IMR-90 (cell line): Measurements from ENCODE around the gene ACVRL1. TPM values are rescaled to one million over a fixed set of nuclear protein-coding genes. Genes with fewer than 3 reads are reported as not detected.

Source experiments
- ATAC-seq: fragments of 200-7000 bp; cut with Tn5 transposase; 2 replicates; pipeline ENCODE4 v1.9.1; 2020; ENCODE audit warnings: low read depth, mild to moderate bottlenecking, moderate library complexity
- BruUV-seq: library from RNA; stranded (reverse); fragments of 400-500 nt; replicated peaks from 2 replicates; lab custom pipeline; 2021; lab: Mats Ljungman, UMichigan
- CTCF ChIA-PET: fragments of 300-600 bp; formaldehyde crosslinking; extraction: SDS; loops from one replicate; lab custom pipeline; 2021; ENCODE audit warnings: antibody characterized with exemption; lab: Yijun Ruan, JAX
- POLR2A ChIA-PET: fragments of 300-600 bp; sonication (Branson Sonifier 250); formaldehyde crosslinking; loops from one replicate; lab custom pipeline; 2022; ENCODE audit warnings: antibody characterized with exemption; ENCODE audit not compliant: unreplicated experiment; lab: Charles Lee
- DNase-seq: peaks from one replicate; pipeline ENCODE4 v3.0.0; 2013
- H2AFZ ChIP-seq: replicated peaks from 2 replicates; pipeline ENCODE3; 2013; ENCODE audit warnings: low read length, mild to moderate bottlenecking; ENCODE audit not compliant: poor library complexity
- H2AK5ac ChIP-seq: 2 replicates; pipeline ENCODE4 v1.6.1; 2013; ENCODE audit warnings: low read depth, low read length, inconsistent platforms
- H2AK9ac ChIP-seq: replicated peaks from 2 replicates; pipeline ENCODE3; 2013; ENCODE audit warnings: mild to moderate bottlenecking, low read depth, low read length, moderate library complexity; ENCODE audit not compliant: poor library complexity
- H2BK120ac ChIP-seq: 2 replicates; pipeline ENCODE4 v1.6.1; 2013; ENCODE audit warnings: low read depth, low read length, inconsistent platforms
- H2BK15ac ChIP-seq: 3 replicates; pipeline ENCODE4 v1.6.1; 2013; ENCODE audit warnings: low read depth, low read length, inconsistent platforms
- H2BK20ac ChIP-seq: 2 replicates; pipeline ENCODE4 v1.6.1; 2013; ENCODE audit warnings: low read depth, mild to moderate bottlenecking, inconsistent platforms, low read length, moderate library complexity
- H2BK5ac ChIP-seq: 2 replicates; pipeline ENCODE4 v1.6.1; 2013; ENCODE audit warnings: mild to moderate bottlenecking, low read depth, low read length, inconsistent platforms; ENCODE audit not compliant: poor library complexity, severe bottlenecking
- H3K14ac ChIP-seq: replicated peaks from 2 replicates; pipeline ENCODE4 v1.6.1; 2013; ENCODE audit warnings: low read depth, low read length, inconsistent platforms
- H3K18ac ChIP-seq: 2 replicates; pipeline ENCODE4 v1.6.1; 2013; ENCODE audit warnings: low read depth, low read length, control low read depth
- H3K23ac ChIP-seq: 2 replicates; pipeline ENCODE4 v1.6.1; 2013; ENCODE audit warnings: low read depth, low read length, inconsistent platforms
- H3K27ac ChIP-seq: 2 replicates; pipeline ENCODE4 v1.5.1; 2013; ENCODE audit warnings: mild to moderate bottlenecking, control low read depth, low read length; ENCODE audit not compliant: insufficient read depth
- H3K27me3 ChIP-seq: 2 replicates; pipeline ENCODE4 v1.6.1; 2013; ENCODE audit warnings: low read length; ENCODE audit not compliant: control insufficient read depth, insufficient read depth
- H3K36me3 ChIP-seq: 2 replicates; pipeline ENCODE4 v1.6.1; 2013; ENCODE audit warnings: low read length, mixed read lengths; ENCODE audit not compliant: control insufficient read depth, insufficient read depth
- H3K4ac ChIP-seq: 2 replicates; pipeline ENCODE4 v1.6.1; 2013; ENCODE audit warnings: low read depth, low read length, inconsistent platforms
- H3K4me1 ChIP-seq: 2 replicates; pipeline ENCODE4 v1.6.1; 2013; ENCODE audit warnings: low read length, mixed read lengths; ENCODE audit not compliant: control insufficient read depth, insufficient read depth
- H3K4me2 ChIP-seq: 2 replicates; pipeline ENCODE4 v1.6.1; 2013; ENCODE audit warnings: low read depth, mild to moderate bottlenecking, control low read depth, low read length, moderate library complexity
- H3K4me3 ChIP-seq: 2 replicates; pipeline ENCODE4 v1.5.1; 2013; ENCODE audit warnings: low read depth, mild to moderate bottlenecking, control low read depth, low read length, moderate library complexity; ENCODE audit not compliant: insufficient read depth
- H3K56ac ChIP-seq: 2 replicates; pipeline ENCODE4 v1.6.1; 2013; ENCODE audit warnings: low read length, inconsistent platforms; ENCODE audit not compliant: insufficient read depth; ENCODE audit errors: extremely low read depth
- H3K79me1 ChIP-seq, 2 experiments: 2 replicates each; pipeline ENCODE4 v1.6.1; 2013; ENCODE audit warnings: low read length in 2 of 2, inconsistent platforms in 1 of 2, low read depth in 1 of 2
- H3K9ac ChIP-seq: 2 replicates; pipeline ENCODE4 v1.6.1; 2013; ENCODE audit warnings: low read depth, low read length, control low read depth
- H3K9me1 ChIP-seq: 2 replicates; pipeline ENCODE4 v1.6.1; 2013; ENCODE audit warnings: low read length, inconsistent platforms; ENCODE audit not compliant: insufficient read depth
- H3K9me3 ChIP-seq: 2 replicates; pipeline ENCODE4 v1.6.1; 2013; ENCODE audit warnings: low read length; ENCODE audit not compliant: control insufficient read depth, insufficient read depth
- H4K20me1 ChIP-seq: 2 replicates; pipeline ENCODE4 v1.6.1; 2013; ENCODE audit warnings: low read length, inconsistent platforms; ENCODE audit not compliant: insufficient read depth
- H4K5ac ChIP-seq: 2 replicates; pipeline ENCODE4 v1.6.1; 2013; ENCODE audit warnings: mild to moderate bottlenecking, low read depth, low read length, control low read depth
- H4K8ac ChIP-seq, 2 experiments: 2 replicates each; pipeline ENCODE4 v1.6.1; 2013; ENCODE audit warnings: low read depth in 2 of 2, low read length in 2 of 2, control low read depth in 1 of 2, inconsistent platforms in 1 of 2
- H4K91ac ChIP-seq: 2 replicates; pipeline ENCODE4 v1.6.1; 2013; ENCODE audit warnings: low read depth, low read length, inconsistent platforms; ENCODE audit not compliant: insufficient read depth
- BHLHE40 ChIP-seq: fragments of 150-350 bp; IDR thresholded peaks from 2 replicates; pipeline ENCODE4 v1.6.1; 2016; ENCODE audit warnings: mild to moderate bottlenecking, low read depth, low read length
- CEBPB ChIP-seq: IDR thresholded peaks from 2 replicates; pipeline ENCODE4 v1.6.1; 2012; ENCODE audit warnings: low read depth, low read length, improper control_type of control experiment
- CHD1 ChIP-seq: IDR thresholded peaks from 2 replicates; pipeline ENCODE4 v1.6.1; 2012; ENCODE audit warnings: low read depth, low read length, improper control_type of control experiment
- FOS ChIP-seq: fragments of 150-350 bp; IDR thresholded peaks from 2 replicates; pipeline ENCODE4 v1.6.1; 2016; ENCODE audit warnings: low read depth, low read length
- MAFK ChIP-seq: IDR thresholded peaks from 2 replicates; pipeline ENCODE4 v1.6.1; 2012; ENCODE audit warnings: low read depth, low read length, improper control_type of control experiment
- MAZ ChIP-seq: IDR thresholded peaks from 2 replicates; pipeline ENCODE4 v1.6.1; 2012; ENCODE audit warnings: low read depth, mild to moderate bottlenecking, low read length, improper control_type of control experiment, moderate library complexity, borderline replicate concordance
- MXI1 ChIP-seq: IDR thresholded peaks from 2 replicates; pipeline ENCODE4 v1.6.1; 2012; ENCODE audit warnings: low read depth, mild to moderate bottlenecking, low read length, moderate library complexity, borderline replicate concordance
- NFE2L2 ChIP-seq: fragments of 150-350 bp; IDR thresholded peaks from 2 replicates; pipeline ENCODE4 v1.6.1; 2016; ENCODE audit warnings: low read depth, mild to moderate bottlenecking, low read length
- POLR2A ChIP-seq: IDR thresholded peaks from 2 replicates; pipeline ENCODE4 v1.6.1; 2012; ENCODE audit warnings: mild to moderate bottlenecking, low read depth, low read length
- RAD21 ChIP-seq: IDR thresholded peaks from 2 replicates; pipeline ENCODE4 v1.6.1; 2012; ENCODE audit warnings: low read length, improper control_type of control experiment
- RCOR1 ChIP-seq: IDR thresholded peaks from 2 replicates; pipeline ENCODE4 v1.6.1; 2012; ENCODE audit warnings: mild to moderate bottlenecking, low read length, improper control_type of control experiment; ENCODE audit not compliant: insufficient replicate concordance
- RFX5 ChIP-seq: IDR thresholded peaks from 2 replicates; pipeline ENCODE4 v1.8.0; 2012; ENCODE audit warnings: low read depth, mild to moderate bottlenecking, low read length, moderate library complexity
- SMC3 ChIP-seq: fragments of 150-350 bp; IDR thresholded peaks from 2 replicates; pipeline ENCODE4 v1.6.1; 2016; ENCODE audit warnings: low read depth, mild to moderate bottlenecking, antibody characterized with exemption, low read length, moderate library complexity
- WGBS, 2 experiments: methylation state at CpG; one replicate each; pipeline versions ENCODE4 v1.1.5 to v1.1.7; 2013; ENCODE audit warnings: missing lambda C conversion rate in 2 of 2; ENCODE audit not compliant: insufficient read length in 1 of 2; ENCODE audit errors: extremely low coverage in 2 of 2; 5-methylcytosine and 5-hydroxymethylcytosine counted together
- dilution Hi-C: fragments of 300-500 bp; cut with HindIII; formaldehyde crosslinking; loops from one replicate; pipeline ENCODE4 v1.14.3; 2018; ENCODE audit warnings: low sequenced_read_pairs; ENCODE audit not compliant: unreplicated experiment
- in situ Hi-C: fragments of 300-500 bp; cut with MboI; formaldehyde crosslinking; loops from 3 replicates; pipeline ENCODE4 v1.14.3; 2019; ENCODE audit warnings: low sequenced_read_pairs, inconsistent platforms, mixed read lengths
- intact Hi-C: fragments of 100-400 bp; cut with micrococcal nuclease; formaldehyde crosslinking; loops from 2 replicates; pipeline ENCODE4 v1.10.0; 2022
- polyA plus RNA-seq, 3 experiments: library from polyadenylated mRNA; depleted of rRNA; stranded (reverse); fragments of >200 nt; gene quantifications; 2 replicates each; pipeline ENCODE4 v1.2.3, GENCODE V29; 2012; ENCODE audit warnings: low replicate concordance in 1 of 3
- total RNA-seq: library from RNA; depleted of rRNA; stranded (reverse); fragments of >200 nt; gene quantifications from 2 replicates; pipeline ENCODE4 v1.2.3, GENCODE V29; 2012
- TF ChIP-seq, protein P1 (sequence below): conservative IDR thresholded peaks from 2 replicates; pipeline ENCODE4 v1.5.1; 2012; ENCODE audit warnings: mild to moderate bottlenecking, low read depth, low read length, improper control_type of control experiment
- TF ChIP-seq, protein P2 (sequence below): fragments of 150-350 bp; IDR thresholded peaks from 2 replicates; pipeline ENCODE4 v1.6.1; 2016; ENCODE audit warnings: low read depth, mild to moderate bottlenecking, low read length, moderate library complexity, borderline replicate concordance
- TF ChIP-seq, protein P3 (sequence below): fragments of 150-350 bp; IDR thresholded peaks from 2 replicates; pipeline ENCODE4 v1.6.1; 2017; ENCODE audit warnings: mild to moderate bottlenecking, antibody characterized with exemption, low read length, low read depth

The ACVRL1 gene
- total and polyA plus RNA-seq, 2 of the 4 experiments (the other 2 are of a cell fraction) = 6.4 to 7.5 TPM

DNA sequence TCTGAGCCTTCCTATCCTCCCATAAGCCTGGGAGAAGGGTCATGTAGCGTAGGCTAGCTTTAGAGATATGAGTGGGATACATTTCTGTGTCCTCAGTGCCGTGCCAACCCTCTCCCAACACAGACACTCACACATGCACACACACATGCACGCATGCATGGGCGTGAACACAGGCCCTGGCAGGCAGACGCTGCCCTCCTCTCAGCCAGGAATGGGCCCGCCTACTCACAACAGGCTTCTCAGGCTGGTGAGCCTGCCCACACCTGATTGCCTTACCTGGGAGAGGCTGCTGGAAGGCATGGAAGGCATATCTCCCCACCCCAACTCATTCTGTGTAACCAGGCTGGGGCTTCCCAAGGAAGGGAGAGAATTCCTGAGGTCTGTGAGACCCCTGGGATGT, 31.4 kb downstream of the ACVRL1 start:
- H3K27me3 ChIP-seq = 0 out of 2 replicates have a peak, but pooled peaks cover 2% of the 10 kb centered on the region
- no peak overlapping the region for H3K56ac ChIP-seq
- H2AFZ ChIP-seq = no peak overlapping the region
- in situ Hi-C loops = no loop called here
- no peak overlapping the region for H3K4me3 ChIP-seq
- no peak overlapping the region for H4K8ac ChIP-seq
- H2BK120ac ChIP-seq = no peak overlapping the region
- WGBS, 2 experiments = no CpG with 5 or more reads among the region's 6 CpGs
- no peak for TF ChIP-seq CHD1
- no peak for TF ChIP-seq MAZ
- TF ChIP-seq, protein P1, sequence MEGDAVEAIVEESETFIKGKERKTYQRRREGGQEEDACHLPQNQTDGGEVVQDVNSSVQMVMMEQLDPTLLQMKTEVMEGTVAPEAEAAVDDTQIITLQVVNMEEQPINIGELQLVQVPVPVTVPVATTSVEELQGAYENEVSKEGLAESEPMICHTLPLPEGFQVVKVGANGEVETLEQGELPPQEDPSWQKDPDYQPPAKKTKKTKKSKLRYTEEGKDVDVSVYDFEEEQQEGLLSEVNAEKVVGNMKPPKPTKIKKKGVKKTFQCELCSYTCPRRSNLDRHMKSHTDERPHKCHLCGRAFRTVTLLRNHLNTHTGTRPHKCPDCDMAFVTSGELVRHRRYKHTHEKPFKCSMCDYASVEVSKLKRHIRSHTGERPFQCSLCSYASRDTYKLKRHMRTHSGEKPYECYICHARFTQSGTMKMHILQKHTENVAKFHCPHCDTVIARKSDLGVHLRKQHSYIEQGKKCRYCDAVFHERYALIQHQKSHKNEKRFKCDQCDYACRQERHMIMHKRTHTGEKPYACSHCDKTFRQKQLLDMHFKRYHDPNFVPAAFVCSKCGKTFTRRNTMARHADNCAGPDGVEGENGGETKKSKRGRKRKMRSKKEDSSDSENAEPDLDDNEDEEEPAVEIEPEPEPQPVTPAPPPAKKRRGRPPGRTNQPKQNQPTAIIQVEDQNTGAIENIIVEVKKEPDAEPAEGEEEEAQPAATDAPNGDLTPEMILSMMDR = no peak
- TF ChIP-seq MXI1 = no peak
- TF ChIP-seq BHLHE40 = no peak
- TF ChIP-seq RFX5 = no peak
- no peak for TF ChIP-seq RAD21
- TF ChIP-seq SMC3 = no peak
- TF ChIP-seq CEBPB = no peak
- TF ChIP-seq, protein P2, sequence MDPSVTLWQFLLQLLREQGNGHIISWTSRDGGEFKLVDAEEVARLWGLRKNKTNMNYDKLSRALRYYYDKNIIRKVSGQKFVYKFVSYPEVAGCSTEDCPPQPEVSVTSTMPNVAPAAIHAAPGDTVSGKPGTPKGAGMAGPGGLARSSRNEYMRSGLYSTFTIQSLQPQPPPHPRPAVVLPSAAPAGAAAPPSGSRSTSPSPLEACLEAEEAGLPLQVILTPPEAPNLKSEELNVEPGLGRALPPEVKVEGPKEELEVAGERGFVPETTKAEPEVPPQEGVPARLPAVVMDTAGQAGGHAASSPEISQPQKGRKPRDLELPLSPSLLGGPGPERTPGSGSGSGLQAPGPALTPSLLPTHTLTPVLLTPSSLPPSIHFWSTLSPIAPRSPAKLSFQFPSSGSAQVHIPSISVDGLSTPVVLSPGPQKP = no peak
- TF ChIP-seq, protein P3, sequence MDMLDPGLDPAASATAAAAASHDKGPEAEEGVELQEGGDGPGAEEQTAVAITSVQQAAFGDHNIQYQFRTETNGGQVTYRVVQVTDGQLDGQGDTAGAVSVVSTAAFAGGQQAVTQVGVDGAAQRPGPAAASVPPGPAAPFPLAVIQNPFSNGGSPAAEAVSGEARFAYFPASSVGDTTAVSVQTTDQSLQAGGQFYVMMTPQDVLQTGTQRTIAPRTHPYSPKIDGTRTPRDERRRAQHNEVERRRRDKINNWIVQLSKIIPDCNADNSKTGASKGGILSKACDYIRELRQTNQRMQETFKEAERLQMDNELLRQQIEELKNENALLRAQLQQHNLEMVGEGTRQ = no peak
- TF ChIP-seq MAFK = no peak
- TF ChIP-seq NFE2L2 = no peak
- no peak for TF ChIP-seq FOS
- TF ChIP-seq POLR2A = no peak
- no peak for TF ChIP-seq RCOR1
- H2BK5ac ChIP-seq = no peak overlapping the region
- no peak overlapping the region for H2AK9ac ChIP-seq
- H3K36me3 ChIP-seq = no peaks in the 10 kb centered on the region
- H4K5ac ChIP-seq = no peak overlapping the region
- no peak overlapping the region for H3K27ac ChIP-seq
- 0 out of 2 replicates have a peak overlapping the region, but pooled peaks have one; percentile 2 for H3K14ac ChIP-seq
- intact Hi-C loops = no loop called here
- no TSS peak for BruUV-seq
- no peaks in the 10 kb centered on the region; the same call in 1 of the 2 replicates for H3K9me3 ChIP-seq
- H3K79me1 ChIP-seq = no peaks in the 10 kb centered on the region
- H3K9me1 ChIP-seq = peaks cover 14% of the 10 kb centered on the region
- POLR2A ChIA-PET = no interaction called here
- no peak overlapping the region for H2BK20ac ChIP-seq
- H3K23ac ChIP-seq = no peak overlapping the region
- no peak overlapping the region for H3K4me2 ChIP-seq
- no peak overlapping the region for H3K4ac ChIP-seq
- no peak for DNase-seq
- H3K18ac ChIP-seq = no peak overlapping the region
- no peaks in the 10 kb centered on the region for H4K20me1 ChIP-seq
- H2AK5ac ChIP-seq = no peak overlapping the region
- H3K9ac ChIP-seq = no peak overlapping the region
- CTCF ChIA-PET = no interaction called here
- dilution Hi-C loops = no loop called here
- no peak overlapping the region; the same call in 2 of the 3 replicates for H2BK15ac ChIP-seq
- H4K91ac ChIP-seq = no peak overlapping the region
- ATAC-seq = no peak
- peaks cover 8% of the 10 kb centered on the region; the same call in 1 of the 2 replicates for H3K4me1 ChIP-seq
